ENCODE measurements around the gene MAP2. TPM values are rescaled to one million over a fixed set of nuclear protein-coding genes. Genes with fewer than 3 reads are reported as not detected.

MAP2 gene
- total RNA-seq, 1 experiment from 2014 or later, result 7.4 TPM

- Histone ChIP-seq H3K9me3 (ENCODE audit: control insufficient read depth in 1 of 2, insufficient read depth in 1 of 2, low read depth in 1 of 2, low read length in 2 of 2) (no peaks in the 10 kb centered on the region), H4K20me1 (ENCODE audit: insufficient read depth) (no peaks in the 10 kb centered on the region), H3K36me3 (ENCODE audit: control insufficient read depth in 1 of 2, insufficient read depth in 2 of 2, low read length in 2 of 2) (no peaks in the 10 kb centered on the region), H2AFZ (ENCODE audit: low read depth, low read length, poor library complexity, severe bottlenecking) (no peak overlapping the region), H3K9ac (ENCODE audit: low read length) (no peak overlapping the region), H3K4me2 (ENCODE audit: low read length) (no peak overlapping the region), H3K4me1 (ENCODE audit: control insufficient read depth in 1 of 2, insufficient read depth in 2 of 2, low read length in 2 of 2) (peaks cover 5 to 8% of the 10 kb centered on the region in 2 experiments; a peak in 2 of 4 replicates), H3K27me3 (ENCODE audit: insufficient read depth, low read length) (no peaks in the 10 kb centered on the region), H3K79me2 (ENCODE audit: insufficient read depth, low read length) (no peaks in the 10 kb centered on the region), H3K9me2 (ENCODE audit: insufficient read depth) (no peaks in the 10 kb centered on the region), H3K4me3 (replicated peaks in 1 of 2; ENCODE audit: low read depth in 1 of 2, low read length in 2 of 2) (no peak overlapping the region), H3K27ac (ENCODE audit: low read depth, low read length) (no peak overlapping the region)
- no peak for ATAC-seq
- ChIA-PET CTCF (no interaction called here), RAD21 (ENCODE audit: low non-redundant PET in 1 of 2, low total read pairs in 2 of 2, uncharacterized antibody in 2 of 2, unreplicated experiment in 2 of 2) (no interaction called here), POLR2A (no interaction called here)
- DNase-seq (ENCODE audit: low read depth, low spot score), result no peak
- intact Hi-C loops (cut with micrococcal nuclease), result no loop called here
- BruUV-seq (replicated peaks), result no TSS peak
- TF ChIP-seq REST (IDR thresholded peaks at IDR 0.05; ENCODE audit: low read depth), result no peak
- TF ChIP-seq JUND (IDR thresholded peaks at IDR 0.05), result no peak
- TF ChIP-seq POLR2A (IDR thresholded peaks at IDR 0.05; ENCODE audit: borderline replicate concordance, extremely low read depth, insufficient read depth, insufficient read length), result no peak
- no peak for TF ChIP-seq ZBTB33 (IDR thresholded peaks at IDR 0.05; ENCODE audit: extremely low read depth, insufficient replicate concordance, low read length)
- no peak for TF ChIP-seq TCF7L2 (IDR thresholded peaks at IDR 0.05; ENCODE audit: borderline replicate concordance, extremely low read depth, insufficient read depth, insufficient read length)
- no peak for TF ChIP-seq EZH2 (IDR thresholded peaks at IDR 0.05)
- no peak for TF ChIP-seq EZH2phosphoT487 (IDR thresholded peaks at IDR 0.05; ENCODE audit: borderline replicate concordance)
- no peak for TF ChIP-seq EGR1 (IDR thresholded peaks at IDR 0.05; ENCODE audit: low read depth)
Observed at GRCh38 chr2:209523867-209524266, 100.0 kb downstream of the MAP2 start.
